KMS-11 (cell line): Measurements from ENCODE around the gene TTC32.

ENCODE experiments used
- H2AFZ ChIP-seq: fragments of 200-600 bp; sonication (generic); 2 replicates; pipeline ENCODE4 v1.6.1; 2016; ENCODE audit warnings: antibody characterized with exemption, mixed run types, low read depth
- H3K27ac ChIP-seq: fragments of 200-600 bp; sonication (generic); 2 replicates; pipeline ENCODE4 v1.6.1; 2016; ENCODE audit warnings: mild to moderate bottlenecking, mixed run types
- H3K27me3 ChIP-seq: fragments of 200-600 bp; sonication (generic); 2 replicates; pipeline ENCODE4 v1.6.1; 2017; ENCODE audit warnings: mild to moderate bottlenecking, low read depth, mixed run types, moderate library complexity; ENCODE audit not compliant: insufficient read depth
- H3K36me3 ChIP-seq: fragments of 200-600 bp; sonication (generic); 2 replicates; pipeline ENCODE4 v1.6.1; 2017; ENCODE audit warnings: mild to moderate bottlenecking, mixed run types; ENCODE audit not compliant: insufficient read depth
- H3K4me1 ChIP-seq: fragments of 200-600 bp; sonication (generic); 2 replicates; pipeline ENCODE4 v1.6.1; 2016; ENCODE audit warnings: mild to moderate bottlenecking, low read depth, mixed run types; ENCODE audit not compliant: poor library complexity, severe bottlenecking
- H3K4me2 ChIP-seq: fragments of 200-600 bp; sonication (generic); 2 replicates; pipeline ENCODE4 v1.7.0; 2016; ENCODE audit warnings: mild to moderate bottlenecking, mixed run types
- H3K4me3 ChIP-seq: fragments of 200-600 bp; sonication (generic); IDR thresholded peaks from 2 replicates; pipeline ENCODE4 v1.6.1; 2017; ENCODE audit warnings: low read depth, low read length, mixed read lengths; ENCODE audit not compliant: insufficient read depth
- H3K79me2 ChIP-seq: fragments of 200-600 bp; sonication (generic); 2 replicates; pipeline ENCODE4 v1.6.1; 2016; ENCODE audit warnings: low read depth, mixed run types; ENCODE audit not compliant: insufficient read depth
- H3K9ac ChIP-seq: fragments of 200-600 bp; sonication (generic); 2 replicates; pipeline ENCODE4 v1.6.1; 2016; ENCODE audit warnings: mild to moderate bottlenecking, mixed run types
- H4K20me1 ChIP-seq: fragments of 200-600 bp; sonication (generic); 2 replicates; pipeline ENCODE4 v1.6.1; 2016; ENCODE audit warnings: mild to moderate bottlenecking, mixed run types; ENCODE audit not compliant: insufficient read depth
- CTCF ChIP-seq: fragments of 200-600 bp; sonication (generic); conservative IDR thresholded peaks from 2 replicates; pipeline ENCODE4 v1.6.1; 2017; ENCODE audit warnings: low read depth, mild to moderate bottlenecking, antibody characterized with exemption, low read length, moderate library complexity, mixed read lengths

Gene TTC32

GRCh38 chr2:19855542-19856431 lies 46.0 kb downstream of the TTC32 start:
- Histone ChIP-seq H3K4me3 (no peak overlapping the region), H2AFZ (no peak overlapping the region), H3K9ac (no peak overlapping the region), H3K4me1 (no peaks in the 10 kb centered on the region), H3K27me3 (no peaks in the 10 kb centered on the region), H4K20me1 (no peaks in the 10 kb centered on the region), H3K36me3 (no peaks in the 10 kb centered on the region), H3K4me2 (no peak overlapping the region), H3K27ac (no peak overlapping the region), H3K79me2 (no peaks in the 10 kb centered on the region)
- TF ChIP-seq CTCF, result no peak

GRCh38 chr2:19854596-19855541 lies 46.9 kb downstream of the TTC32 start:
- Histone ChIP-seq H3K9ac (no peak overlapping the region), H3K4me3 (no peak overlapping the region), H3K36me3 (no peaks in the 10 kb centered on the region), H3K27ac (no peak overlapping the region), H3K27me3 (no peaks in the 10 kb centered on the region), H4K20me1 (no peaks in the 10 kb centered on the region), H3K4me1 (no peaks in the 10 kb centered on the region), H3K79me2 (no peaks in the 10 kb centered on the region), H2AFZ (no peak overlapping the region), H3K4me2 (no peak overlapping the region)
- no peak for TF ChIP-seq CTCF

- Histone ChIP-seq H3K79me2 (no peaks in the 10 kb centered on the region), H2AFZ (no peak overlapping the region), H3K9ac (no peak overlapping the region), H4K20me1 (no peaks in the 10 kb centered on the region), H3K36me3 (no peaks in the 10 kb centered on the region), H3K27ac (no peak overlapping the region), H3K27me3 (no peaks in the 10 kb centered on the region), H3K4me2 (no peak overlapping the region), H3K4me3 (no peak overlapping the region), H3K4me1 (no peaks in the 10 kb centered on the region)
- TF ChIP-seq CTCF, result no peak
Observed at GRCh38 chr2:19851116-19851695, 50.6 kb downstream of the TTC32 start.
